SK-N-SH (cell line): ENCODE data around the gene HK1.

Experiments used
- CHD2 ChIP-seq: fragments of 150-350 bp; IDR thresholded peaks from 2 replicates; pipeline ENCODE4 v1.6.1; 2018; ENCODE audit warnings: low read length; ENCODE audit not compliant: partially characterized antibody
- RAD21 ChIP-seq: IDR thresholded peaks from 2 replicates; pipeline ENCODE4 v1.6.1; 2012; ENCODE audit warnings: mild to moderate bottlenecking, low read length

GRCh38 chr10:69278446-69278963 lies at the start of gene HK1:
- no peak for TF ChIP-seq CHD2
- no peak for TF ChIP-seq RAD21
